GM18511 (cell line): Measurements from ENCODE around the gene LCTL.

Experiments
- ATAC-seq: cut with Tn5 transposase; IDR thresholded peaks from one replicate; pipeline ENCODE4 v1.9.1; 2021; ENCODE audit warnings: mild to moderate bottlenecking, moderate library complexity; ENCODE audit not compliant: unreplicated experiment

LCTL gene

GRCh38 chr15:66565741-66566144 lies at the start of gene LCTL:
Gene LCTL (minus strand): TSS chr15:66565998. CDS start chr15:66565365, 633 bp downstream.
- ATAC-seq, result no peak

- no peak for ATAC-seq
Measured at GRCh38 chr15:66614951-66615760, 49.4 kb upstream of the LCTL start.

GRCh38 chr15:66614456-66614855 lies 48.7 kb upstream of the LCTL start:
- no peak for ATAC-seq

- ATAC-seq, result no peak
Measured at GRCh38 chr15:66613743-66614142, 47.9 kb upstream of the LCTL start.

- no peak for ATAC-seq
Measured at GRCh38 chr15:66611257-66612053, 45.7 kb upstream of the LCTL start.

GRCh38 chr15:66609876-66610275 lies 44.1 kb upstream of the LCTL start:
- ATAC-seq, result no peak

GRCh38 chr15:66608881-66609280 lies 43.1 kb upstream of the LCTL start:
- ATAC-seq, result no peak

GRCh38 chr15:66608159-66608558 lies 42.4 kb upstream of the LCTL start:
- ATAC-seq, result no peak

GRCh38 chr15:66603301-66604179 lies 37.7 kb upstream of the LCTL start:
- ATAC-seq, result no peak

GRCh38 chr15:66601521-66601920 lies 35.7 kb upstream of the LCTL start:
- no peak for ATAC-seq

GRCh38 chr15:66600240-66600627 lies 34.4 kb upstream of the LCTL start:
- no peak for ATAC-seq

- no peak for ATAC-seq
Measured at GRCh38 chr15:66599536-66600239, 33.9 kb upstream of the LCTL start.

- ATAC-seq, result no peak
Measured at GRCh38 chr15:66598095-66598815, 32.5 kb upstream of the LCTL start.

- ATAC-seq, result no peak
Measured at GRCh38 chr15:66595931-66596545, 30.2 kb upstream of the LCTL start.

GRCh38 chr15:66595332-66595731 lies 29.5 kb upstream of the LCTL start:
- ATAC-seq, result no peak

GRCh38 chr15:66594836-66595235 lies 29.0 kb upstream of the LCTL start:
- ATAC-seq, result no peak

GRCh38 chr15:66594344-66594743 lies 28.5 kb upstream of the LCTL start:
- ATAC-seq, result no peak

- no peak for ATAC-seq
Measured at GRCh38 chr15:66593219-66593780, 27.5 kb upstream of the LCTL start.
